PC-9 (cell line): Measurements from ENCODE around the gene TAF3.

ENCODE experiments used
- CTCF ChIP-seq: fragments of 200-600 bp; sonication (generic); conservative IDR thresholded peaks from 2 replicates; pipeline ENCODE4 v1.6.1; 2017; ENCODE audit warnings: mixed run types, antibody characterized with exemption, mild to moderate bottlenecking, moderate library complexity
- EZH2 ChIP-seq: fragments of 200-600 bp; sonication (generic); IDR thresholded peaks from 2 replicates; pipeline ENCODE4 v1.8.0; 2017; ENCODE audit warnings: antibody characterized with exemption, low read depth

GRCh38 chr10:7846591-7846990 lies 28.3 kb downstream of the TAF3 start:
- TF ChIP-seq CTCF (no peak), EZH2 (no peak)
